Measurements from ENCODE around the gene CAV1.

CAV1 gene

GRCh38 chr7:116579322-116579721 is 54.5 kb downstream of the CAV1 start:
- H3K4me3 ChIP-seq (ENCODE audit: low read depth, low read length) = no peak overlapping the region
- no peak for TF ChIP-seq CTCF (IDR thresholded peaks at IDR 0.05; ENCODE audit: borderline replicate concordance, insufficient read depth, low read depth, low read length)

- no peak for TF ChIP-seq CTCF (IDR thresholded peaks at IDR 0.05; ENCODE audit: borderline replicate concordance, insufficient read depth, low read depth, low read length)
These were observed 55.0 kb downstream of the CAV1 start for GRCh38 chr7:116579835-116580234.

DNA sequence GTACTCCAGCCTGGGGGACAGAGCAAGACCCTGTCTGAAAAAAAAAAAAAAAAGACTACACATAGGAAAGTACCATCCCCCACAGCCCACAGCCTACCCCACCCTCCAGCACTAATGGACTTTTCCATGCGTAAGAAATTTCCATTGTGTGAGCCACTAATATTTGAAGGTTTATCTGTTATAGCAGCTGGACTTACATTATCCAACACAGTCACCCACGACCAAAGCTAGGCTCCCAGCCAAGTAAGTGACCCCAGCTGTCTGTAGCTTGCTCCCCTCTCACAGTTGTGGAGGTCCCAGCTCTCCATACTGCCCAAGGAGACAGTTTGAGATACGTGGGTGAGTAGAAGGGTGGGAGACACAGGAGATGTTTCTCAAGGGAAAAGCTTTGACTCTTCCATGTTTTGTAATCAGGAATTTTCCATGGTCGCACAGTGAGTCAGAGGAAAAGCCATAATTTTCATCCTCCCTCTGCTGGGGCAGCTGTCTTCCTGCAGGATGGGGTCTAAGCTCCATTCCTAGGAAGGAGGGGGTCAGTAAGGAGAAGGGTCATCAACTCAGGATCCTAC is 57.4 kb downstream of the CAV1 start:
- no peak overlapping the region for H3K4me3 ChIP-seq (ENCODE audit: low read depth, low read length)
- TF ChIP-seq CTCF (IDR thresholded peaks at IDR 0.05; ENCODE audit: borderline replicate concordance, insufficient read depth, low read depth, low read length) = no peak

More at GRCh38 chr7:116579835-116580234, 55.0 kb downstream of the CAV1 start:
- H3K4me3 ChIP-seq (ENCODE audit: low read depth, low read length) = no peak overlapping the region

GRCh38 chr7:116582806-116583444 is 58.1 kb downstream of the CAV1 start:
- H3K4me3 ChIP-seq (ENCODE audit: low read depth, low read length) = no peak overlapping the region
- no peak for TF ChIP-seq CTCF (IDR thresholded peaks at IDR 0.05; ENCODE audit: borderline replicate concordance, insufficient read depth, low read depth, low read length)

DNA sequence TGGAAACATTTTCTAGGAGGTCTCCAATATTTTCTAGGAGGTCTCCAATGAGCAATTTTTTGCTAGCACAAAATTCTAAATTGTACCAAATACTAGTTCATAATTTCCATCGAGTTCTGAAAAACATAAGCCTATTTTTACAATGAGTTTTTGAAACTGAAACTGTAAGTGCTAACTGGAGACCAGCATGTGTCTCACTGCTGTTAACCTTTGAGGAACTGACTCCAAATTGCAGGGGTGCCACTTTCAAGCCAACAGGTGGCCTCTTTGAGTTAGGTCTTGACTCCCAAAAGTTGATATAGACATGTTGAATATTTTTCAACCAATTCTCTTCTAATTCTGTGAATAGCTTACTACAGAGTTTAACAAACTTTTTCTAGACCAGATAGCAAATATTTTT is 58.8 kb downstream of the CAV1 start:
- 0 out of 2 replicates have a peak, but pooled peaks have one; percentile 12 for TF ChIP-seq CTCF (IDR thresholded peaks at IDR 0.05; ENCODE audit: borderline replicate concordance, insufficient read depth, low read depth, low read length)
- H3K4me3 ChIP-seq (ENCODE audit: low read depth, low read length) = no peak overlapping the region

GRCh38 chr7:116584721-116585120 is 59.9 kb downstream of the CAV1 start:
- TF ChIP-seq CTCF (IDR thresholded peaks at IDR 0.05; ENCODE audit: borderline replicate concordance, insufficient read depth, low read depth, low read length) = no peak
- H3K4me3 ChIP-seq (ENCODE audit: low read depth, low read length) = no peak overlapping the region

DNA sequence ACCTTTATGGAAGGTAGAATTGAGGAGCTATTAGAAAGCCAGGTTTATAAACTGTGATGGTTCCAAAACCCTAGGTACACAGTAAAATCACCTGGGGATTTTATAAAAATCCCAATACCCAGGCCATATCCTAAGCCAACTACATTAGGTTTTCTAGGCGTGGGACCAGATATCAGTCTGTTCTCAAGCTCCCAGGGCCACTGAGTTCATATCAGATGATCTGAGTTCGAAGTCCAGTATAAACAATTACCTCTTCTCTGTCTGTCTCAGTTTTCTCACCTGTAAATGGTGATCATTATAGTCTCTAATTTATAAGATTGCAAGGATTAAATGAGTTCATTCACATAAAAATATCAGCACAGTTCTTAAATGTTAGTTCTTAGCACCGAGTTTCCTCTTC is 60.6 kb downstream of the CAV1 start:
- H3K4me3 ChIP-seq (ENCODE audit: low read depth, low read length) = no peak overlapping the region
- no peak for TF ChIP-seq CTCF (IDR thresholded peaks at IDR 0.05; ENCODE audit: borderline replicate concordance, insufficient read depth, low read depth, low read length)
